ENCODE data around the gene HDAC7.

DNA sequence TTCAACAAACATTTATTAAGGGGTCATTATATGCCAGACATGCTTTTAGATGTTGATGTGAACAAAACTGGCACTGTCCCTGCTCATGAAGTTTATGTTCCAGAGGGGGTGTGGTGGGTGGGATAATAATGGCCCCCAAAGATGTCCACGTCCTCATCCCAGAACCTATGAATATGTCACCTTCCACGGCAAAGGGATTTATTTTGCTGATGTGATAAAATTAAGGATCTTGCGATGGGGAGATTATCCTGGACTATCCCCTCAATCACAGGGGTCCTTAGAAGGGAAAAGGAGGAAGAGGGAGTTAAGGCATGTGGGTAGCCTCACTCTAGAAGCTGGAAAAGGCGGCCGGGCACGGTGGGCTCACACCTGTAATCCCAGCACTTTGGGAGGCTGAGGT is 48.4 kb downstream of the HDAC7 start:
- TF ChIP-seq SKI (IDR thresholded peaks at IDR 0.05; ENCODE audit: partially characterized antibody) (no peak), BRCA1 (CRISPR knock-in tag; IDR thresholded peaks at IDR 0.05) (no peak), ZNF558 (CRISPR knock-in tag; IDR thresholded peaks at IDR 0.05; ENCODE audit: borderline replicate concordance) (no peak), NR2F2 (IDR thresholded peaks at IDR 0.05; ENCODE audit: borderline replicate concordance, low read depth) (no peak), FOXJ3 (CRISPR knock-in tag; IDR thresholded peaks at IDR 0.05; ENCODE audit: borderline replicate concordance) (no peak), POLR2A (IDR thresholded peaks at IDR 0.05; ENCODE audit: insufficient read depth in 1 of 2, low read depth in 2 of 2, low read length in 2 of 2) (no peak), AHR (CRISPR knock-in tag; IDR thresholded peaks at IDR 0.05) (no peak), SIN3A (IDR thresholded peaks at IDR 0.05; ENCODE audit: borderline replicate concordance, low read depth, low read length) (no peak)
- TF ChIP-seq, protein P1, sequence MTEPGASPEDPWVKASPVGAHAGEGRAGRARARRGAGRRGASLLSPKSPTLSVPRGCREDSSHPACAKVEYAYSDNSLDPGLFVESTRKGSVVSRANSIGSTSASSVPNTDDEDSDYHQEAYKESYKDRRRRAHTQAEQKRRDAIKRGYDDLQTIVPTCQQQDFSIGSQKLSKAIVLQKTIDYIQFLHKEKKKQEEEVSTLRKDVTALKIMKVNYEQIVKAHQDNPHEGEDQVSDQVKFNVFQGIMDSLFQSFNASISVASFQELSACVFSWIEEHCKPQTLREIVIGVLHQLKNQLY (CRISPR knock-in tag; IDR thresholded peaks at IDR 0.05), result no peak

Data from HepG2 (cell line).